Spinal cord (tissue), 10 donors: ENCODE results near the gene AOAH. TPM values are rescaled to one million over a fixed set of nuclear protein-coding genes. Genes with fewer than 3 reads are reported as not detected.

ENCODE experiments used
- DNase-seq, 6 donors: peaks; one replicate each; pipeline versions ENCODE4 v3.0.0 to v3.0.0-alpha.2; 2013 to 2015; ENCODE audit warnings: low spot score in 6 of 6, low read depth in 4 of 6
- H3K27ac ChIP-seq: one replicate; pipeline ENCODE4 v1.5.1; 2013; ENCODE audit warnings: low read depth, low read length, control low read depth
- H3K27me3 ChIP-seq: one replicate; pipeline ENCODE4 v1.6.1; 2013; ENCODE audit warnings: low read length; ENCODE audit not compliant: control insufficient read depth, insufficient read depth
- H3K36me3 ChIP-seq: one replicate; pipeline ENCODE4 v1.6.1; 2013; ENCODE audit warnings: low read length; ENCODE audit not compliant: control insufficient read depth, insufficient read depth
- H3K4me1 ChIP-seq: one replicate; pipeline ENCODE4 v1.6.1; 2013; ENCODE audit warnings: low read length; ENCODE audit not compliant: control insufficient read depth, insufficient read depth
- H3K4me3 ChIP-seq: one replicate; pipeline ENCODE4 v1.5.1; 2013; ENCODE audit warnings: low read depth, low read length, control low read depth
- H3K9me3 ChIP-seq: one replicate; pipeline ENCODE4 v1.6.1; 2013; ENCODE audit warnings: low read length; ENCODE audit not compliant: control insufficient read depth, insufficient read depth
- WGBS: methylation state at CpG from one replicate; pipeline ENCODE4 v1.1.5; 2013; ENCODE audit warnings: missing lambda C conversion rate; ENCODE audit not compliant: insufficient coverage; 5-methylcytosine and 5-hydroxymethylcytosine counted together
- polyA plus RNA-seq, 2 donors: library from polyadenylated mRNA; unstranded; fragments of 120-200 nt; gene quantifications; one replicate each; pipeline ENCODE4 v1.2.1, GENCODE V29; 2013; ENCODE audit not compliant: insufficient read length in 2 of 2
- total RNA-seq, 2 donors: library from RNA; depleted of rRNA in 1 of 2; stranded (reverse); fragments of 120-200 nt in 1 of 2; fragments of >200 nt in 1 of 2; gene quantifications; one replicate each; pipeline versions ENCODE4 v1.2.3 to v1.2.4, GENCODE V29; 2013 to 2014
- donor health status: healthy.

Gene AOAH
- total and polyA plus RNA-seq, 4 donors = 4.2 to 8.1 (median 5.3) TPM

- no peaks in the 10 kb centered on the region for H3K9me3 ChIP-seq
- DNase-seq = no peak
- WGBS = 60% methylated on average over 1 of the region's 5 CpGs
- no peaks in the 10 kb centered on the region for H3K27me3 ChIP-seq
- no peak overlapping the region for H3K27ac ChIP-seq
- H3K36me3 ChIP-seq = no peaks in the 10 kb centered on the region
- no peak overlapping the region for H3K4me3 ChIP-seq
- no peaks in the 10 kb centered on the region for H3K4me1 ChIP-seq
Observed at GRCh38 chr7:36600869-36601530, 123.3 kb downstream of the AOAH start.

- H3K4me1 ChIP-seq = no peaks in the 10 kb centered on the region
- no peak overlapping the region for H3K4me3 ChIP-seq
- WGBS = 98% methylated on average over 5 of the region's 6 CpGs
- no peaks in the 10 kb centered on the region for H3K36me3 ChIP-seq
- no peaks in the 10 kb centered on the region for H3K27me3 ChIP-seq
- no peaks in the 10 kb centered on the region for H3K9me3 ChIP-seq
- no peak for DNase-seq
- H3K27ac ChIP-seq = no peak overlapping the region
Observed at GRCh38 chr7:36600314-36600682, 124.0 kb downstream of the AOAH start.

GRCh38 chr7:36599645-36600313, 124.5 kb downstream of the AOAH start:
- Histone ChIP-seq H3K27me3 (no peaks in the 10 kb centered on the region), H3K9me3 (no peaks in the 10 kb centered on the region), H3K4me3 (no peak overlapping the region), H3K27ac (no peak overlapping the region), H3K4me1 (no peaks in the 10 kb centered on the region), H3K36me3 (no peaks in the 10 kb centered on the region)
- DNase-seq = no peak
- 96% methylated on average over 10 of the region's 10 CpGs for WGBS

- H3K4me3 ChIP-seq = no peak overlapping the region
Observed at GRCh38 chr7:36598054-36598674, 126.1 kb downstream of the AOAH start.

GRCh38 chr7:36597090-36597773, 127.1 kb downstream of the AOAH start:
- H3K4me3 ChIP-seq = no peak overlapping the region
- no peak overlapping the region for H3K27ac ChIP-seq
- H3K36me3 ChIP-seq = no peaks in the 10 kb centered on the region
- no peaks in the 10 kb centered on the region for H3K27me3 ChIP-seq
- no peaks in the 10 kb centered on the region for H3K9me3 ChIP-seq
- H3K4me1 ChIP-seq = no peaks in the 10 kb centered on the region
- DNase-seq = no peak
- 80% methylated on average over 2 of the region's 7 CpGs for WGBS

More at GRCh38 chr7:36598054-36598674, 126.1 kb downstream of the AOAH start:
- Histone ChIP-seq H3K27ac (no peak overlapping the region), H3K36me3 (no peaks in the 10 kb centered on the region), H3K4me1 (no peaks in the 10 kb centered on the region), H3K9me3 (no peaks in the 10 kb centered on the region), H3K27me3 (no peaks in the 10 kb centered on the region)
- DNase-seq = no peak
- 88% methylated on average over 1 of the region's 3 CpGs for WGBS

GRCh38 chr7:36594445-36594844, 129.8 kb downstream of the AOAH start:
- WGBS = 100% methylated on average over 1 of the region's 2 CpGs
- Histone ChIP-seq H3K27ac (no peak overlapping the region), H3K4me3 (no peak overlapping the region), H3K27me3 (no peaks in the 10 kb centered on the region), H3K4me1 (no peaks in the 10 kb centered on the region), H3K9me3 (no peaks in the 10 kb centered on the region), H3K36me3 (no peaks in the 10 kb centered on the region)
- no peak for DNase-seq

- DNase-seq = no peak
- Histone ChIP-seq H3K27me3 (no peaks in the 10 kb centered on the region), H3K4me3 (no peak overlapping the region), H3K27ac (no peak overlapping the region), H3K9me3 (no peaks in the 10 kb centered on the region), H3K4me1 (no peaks in the 10 kb centered on the region), H3K36me3 (no peaks in the 10 kb centered on the region)
- WGBS = 80% methylated on average over 1 of the region's 3 CpGs
Observed at GRCh38 chr7:36591636-36592035, 132.7 kb downstream of the AOAH start.

- no CpG with 5 or more reads among the region's 3 CpGs for whole genome bisulfite sequencing
- no peak for DNase-seq
- Histone ChIP-seq H3K27me3 (no peaks in the 10 kb centered on the region), H3K27ac (no peak overlapping the region), H3K9me3 (no peaks in the 10 kb centered on the region), H3K4me3 (no peak overlapping the region), H3K4me1 (no peaks in the 10 kb centered on the region), H3K36me3 (no peaks in the 10 kb centered on the region)
Observed at GRCh38 chr7:36589391-36589790, 134.9 kb downstream of the AOAH start.

- H3K4me3 ChIP-seq = no peak overlapping the region
- no peaks in the 10 kb centered on the region for H3K36me3 ChIP-seq
- peak in 1 of 6 donors; percentile 27 for DNase-seq
- no peaks in the 10 kb centered on the region for H3K9me3 ChIP-seq
- WGBS = no CpG with 5 or more reads among the region's 1 CpG
- no peaks in the 10 kb centered on the region for H3K4me1 ChIP-seq
- H3K27me3 ChIP-seq = no peaks in the 10 kb centered on the region
- H3K27ac ChIP-seq = no peak overlapping the region
Observed at GRCh38 chr7:36583318-36583717, 141.0 kb downstream of the AOAH start.
